ENCODE results near the gene PRPS1.

Gene PRPS1

DNA sequence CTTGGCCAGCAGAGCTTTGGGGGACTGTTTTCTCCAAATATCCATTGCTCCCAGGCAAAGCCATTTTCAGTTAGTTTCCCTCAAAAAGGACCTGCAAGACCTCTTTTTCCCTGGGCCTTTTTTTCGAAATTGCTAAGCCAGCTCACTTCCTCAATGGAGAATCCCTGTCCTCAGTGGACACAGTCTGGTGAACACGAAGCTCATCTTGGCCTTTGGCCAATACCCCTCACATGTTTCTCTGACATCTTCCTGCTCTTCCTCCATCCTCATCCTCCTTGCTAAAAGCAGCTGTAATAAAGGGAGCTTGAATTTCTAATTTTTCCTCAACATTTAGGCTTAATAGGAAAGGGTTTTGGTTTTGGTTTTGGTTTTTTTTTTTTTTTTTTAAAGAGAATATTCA, 17.6 kb upstream of the PRPS1 start:
- H3K4me3 ChIP-seq (ENCODE audit: low read length), result no peak overlapping the region
- TF ChIP-seq CTCF (conservative IDR thresholded peaks at IDR 0.05; ENCODE audit: low read length), result no peak
- no peak for DNase-seq (ENCODE audit: low read depth)

GRCh38 chrX:107619885-107620322, 8.4 kb upstream of the PRPS1 start:
- no peak for TF ChIP-seq CTCF (conservative IDR thresholded peaks at IDR 0.05; ENCODE audit: low read length)
- H3K4me3 ChIP-seq (ENCODE audit: low read length), result no peak overlapping the region
- DNase-seq (ENCODE audit: low read depth), result peak; percentile 23

- H3K4me3 ChIP-seq (ENCODE audit: low read length), result no peak overlapping the region
- no peak for TF ChIP-seq CTCF (conservative IDR thresholded peaks at IDR 0.05; ENCODE audit: low read length)
- DNase-seq (ENCODE audit: low read depth), result no peak
These were observed 3.4 kb upstream of the PRPS1 start for GRCh38 chrX:107624893-107625292.

DNA sequence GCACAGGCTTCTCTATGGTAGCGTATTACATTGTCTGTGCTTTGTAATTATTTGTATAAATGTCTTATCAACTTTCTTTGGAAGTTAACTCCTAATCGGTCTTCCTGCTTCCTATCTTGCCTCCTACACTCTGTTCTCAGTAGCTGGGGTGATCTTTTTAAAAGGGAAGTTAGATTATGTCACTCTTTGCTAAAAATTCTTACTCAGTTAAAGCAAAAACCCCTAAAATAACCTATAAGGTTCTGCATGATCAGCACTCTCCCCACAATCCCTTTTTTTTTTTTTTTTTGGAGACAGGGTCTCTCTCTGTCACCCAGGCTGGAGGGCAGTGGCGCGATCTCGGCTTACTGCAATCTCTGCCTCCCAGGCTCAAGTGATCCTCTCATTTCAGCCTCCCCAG, 2.6 kb upstream of the PRPS1 start:
- H3K4me3 ChIP-seq (ENCODE audit: low read length), result no peak overlapping the region
- TF ChIP-seq CTCF (conservative IDR thresholded peaks at IDR 0.05; ENCODE audit: low read length), result no peak
- no peak for DNase-seq (ENCODE audit: low read depth)

DNA sequence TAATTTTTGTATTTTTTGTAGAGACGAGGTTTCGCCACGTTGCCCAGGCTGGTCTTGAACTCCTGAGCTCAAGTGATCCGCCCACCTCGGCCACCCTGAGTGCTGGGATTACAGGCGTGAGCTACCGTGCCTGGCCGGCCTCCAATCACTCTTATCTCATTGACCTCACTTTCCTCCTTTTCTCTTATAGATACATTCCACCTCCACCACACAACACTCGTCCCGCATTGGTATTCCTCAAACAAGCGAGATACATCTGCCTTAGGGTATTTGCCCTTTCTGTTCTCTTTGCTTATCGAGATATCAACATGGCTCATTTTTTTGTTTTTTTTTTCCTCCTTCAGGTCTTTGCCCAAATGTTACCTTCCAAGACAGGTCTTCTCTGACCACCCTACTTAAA, 1.8 kb upstream of the PRPS1 start:
- DNase-seq (ENCODE audit: low read depth), result no peak
- H3K4me3 ChIP-seq (ENCODE audit: low read length), result no peak overlapping the region
- no peak for TF ChIP-seq CTCF (conservative IDR thresholded peaks at IDR 0.05; ENCODE audit: low read length)

GRCh38 chrX:107626916-107627315, 1.4 kb upstream of the PRPS1 start:
- TF ChIP-seq CTCF (conservative IDR thresholded peaks at IDR 0.05; ENCODE audit: low read length), result no peak
- H3K4me3 ChIP-seq (ENCODE audit: low read length), result no peak overlapping the region
- no peak for DNase-seq (ENCODE audit: low read depth)

DNA sequence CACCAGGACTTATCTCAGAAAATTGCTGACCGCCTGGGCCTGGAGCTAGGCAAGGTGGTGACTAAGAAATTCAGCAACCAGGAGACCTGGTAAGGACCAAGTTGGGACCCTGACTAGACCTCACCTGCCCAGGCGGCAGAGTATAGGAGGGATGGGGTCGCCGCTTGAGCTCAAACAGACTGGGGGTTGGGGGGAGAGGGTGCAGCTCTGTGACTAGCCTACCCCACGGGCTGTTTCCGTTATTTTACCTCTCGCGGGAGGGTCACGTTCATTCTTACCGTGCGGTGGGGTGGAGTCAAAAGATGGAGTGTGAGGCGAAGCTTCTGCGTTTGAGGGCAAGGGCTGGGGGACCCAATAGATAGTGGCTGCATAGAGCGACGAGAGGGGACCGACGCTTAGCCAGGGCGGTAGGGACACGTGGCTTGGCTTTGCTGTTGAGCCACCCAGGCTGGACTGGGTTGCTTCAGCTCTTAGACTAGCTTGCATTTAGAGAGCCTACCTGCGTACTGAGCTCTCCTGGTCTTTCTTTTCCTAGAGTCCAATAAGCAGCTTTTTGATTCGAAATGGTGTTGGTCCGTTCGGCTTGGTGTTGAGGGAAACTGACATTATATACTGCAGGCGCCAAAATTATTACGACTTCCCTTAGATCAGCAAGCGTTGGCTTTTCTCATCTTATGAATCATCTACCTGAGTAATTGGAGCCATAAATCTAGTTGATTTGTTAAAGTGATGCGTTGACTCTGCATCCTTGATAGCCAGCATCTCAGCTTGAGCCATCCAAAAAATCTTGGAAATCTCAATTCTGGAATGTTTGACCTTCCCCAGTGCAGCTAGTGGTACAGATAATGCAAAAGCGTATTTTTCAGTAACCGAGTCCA, 591 bp downstream of the PRPS1 start:
- TF ChIP-seq CTCF (conservative IDR thresholded peaks at IDR 0.05; ENCODE audit: low read length), result no peak
- DNase-seq (ENCODE audit: low read depth), result no peak
- peak overlapping the region; percentile 78 for H3K4me3 ChIP-seq (ENCODE audit: low read length)
